ENCODE results near the gene OGDHL.
A peak's percentile ranks its signal among the peaks of the same experiment; 100 is the strongest.
"Not testable (repeated sequence)": the region's sequence is repeated elsewhere in the genome, so short reads cannot be mapped to it uniquely, and the experiment has no call there.

OGDHL gene

GRCh38 chr10:49761789-49762565 is at the start of gene OGDHL:
TSS of gene OGDHL (minus strand) at chr10:49762323. CDS start at chr10:49758592, 3,731 bp downstream.
- DNase-seq (ENCODE audit: low read depth in 3 of 3) = peak in 2 of 3 experiments; percentile 24 to 51

GRCh38 chr10:49803988-49804387 is 41.9 kb upstream of the OGDHL start:
- DNase-seq (ENCODE audit: low read depth in 3 of 3) = no peak

- no peak for DNase-seq (ENCODE audit: low read depth in 3 of 3)
Observed at GRCh38 chr10:49798275-49798674, 36.2 kb upstream of the OGDHL start.

- no peak for DNase-seq (ENCODE audit: low read depth in 3 of 3)
Observed at GRCh38 chr10:49791100-49791499, 29.0 kb upstream of the OGDHL start.

GRCh38 chr10:49784681-49785080 is 22.6 kb upstream of the OGDHL start:
- no peak for DNase-seq (ENCODE audit: low read depth in 3 of 3)

- no peak for DNase-seq (ENCODE audit: low read depth in 3 of 3)
Observed at GRCh38 chr10:49783645-49784044, 21.5 kb upstream of the OGDHL start.

- no peak for DNase-seq (ENCODE audit: low read depth in 3 of 3)
Observed at GRCh38 chr10:49781247-49781646, 19.1 kb upstream of the OGDHL start.

GRCh38 chr10:49778197-49778596 is 16.1 kb upstream of the OGDHL start:
- no peak for DNase-seq (ENCODE audit: low read depth in 3 of 3)

- DNase-seq (ENCODE audit: low read depth in 3 of 3) = no peak
Observed at GRCh38 chr10:49776851-49777250, 14.7 kb upstream of the OGDHL start.

- no peak for DNase-seq (ENCODE audit: low read depth in 3 of 3)
Observed at GRCh38 chr10:49775014-49775413, 12.9 kb upstream of the OGDHL start.

GRCh38 chr10:49772944-49773343 is 10.8 kb upstream of the OGDHL start:
- not testable (repeated sequence) for DNase-seq (ENCODE audit: low read depth in 3 of 3)

GRCh38 chr10:49771046-49771445 is 8.9 kb upstream of the OGDHL start:
- not testable (repeated sequence) for DNase-seq (ENCODE audit: low read depth in 3 of 3)

- DNase-seq (ENCODE audit: low read depth in 3 of 3) = no peak
Observed at GRCh38 chr10:49769692-49770091, 7.6 kb upstream of the OGDHL start.

GRCh38 chr10:49768731-49769130 is 6.6 kb upstream of the OGDHL start:
- DNase-seq (ENCODE audit: low read depth in 3 of 3) = no peak

- DNase-seq (ENCODE audit: low read depth in 3 of 3) = no peak
Observed at GRCh38 chr10:49768329-49768728, 6.2 kb upstream of the OGDHL start.

- DNase-seq (ENCODE audit: low read depth in 3 of 3) = no peak
Observed at GRCh38 chr10:49767752-49768151, 5.6 kb upstream of the OGDHL start.

- DNase-seq (ENCODE audit: low read depth in 3 of 3) = no peak
Observed at GRCh38 chr10:49766484-49766883, 4.4 kb upstream of the OGDHL start.

GRCh38 chr10:49762566-49762877 is 399 bp upstream of the OGDHL start:
- no peak for DNase-seq (ENCODE audit: low read depth in 3 of 3)

- DNase-seq (ENCODE audit: low read depth in 3 of 3) = no peak
Observed at GRCh38 chr10:49761201-49761788, 828 bp downstream of the OGDHL start.

- DNase-seq (ENCODE audit: low read depth in 3 of 3) = no peak
Observed at GRCh38 chr10:49760789-49761188, 1.3 kb downstream of the OGDHL start.

- DNase-seq (ENCODE audit: low read depth in 3 of 3) = no peak
Observed at GRCh38 chr10:49759787-49760551, 2.2 kb downstream of the OGDHL start.

GRCh38 chr10:49758249-49758930 is 3.7 kb downstream of the OGDHL start:
- DNase-seq (ENCODE audit: low read depth in 3 of 3) = no peak
